GM12872 (cell line): Measurements from ENCODE around the gene SSRP1.

Experiments used
- TF ChIP-seq, protein P1 (sequence below): IDR thresholded peaks from 3 replicates; pipeline ENCODE4 v1.5.1; 2011; ENCODE audit warnings: low read depth, mild to moderate bottlenecking, low read length, moderate library complexity; ENCODE audit not compliant: insufficient read depth

SSRP1 gene

DNA sequence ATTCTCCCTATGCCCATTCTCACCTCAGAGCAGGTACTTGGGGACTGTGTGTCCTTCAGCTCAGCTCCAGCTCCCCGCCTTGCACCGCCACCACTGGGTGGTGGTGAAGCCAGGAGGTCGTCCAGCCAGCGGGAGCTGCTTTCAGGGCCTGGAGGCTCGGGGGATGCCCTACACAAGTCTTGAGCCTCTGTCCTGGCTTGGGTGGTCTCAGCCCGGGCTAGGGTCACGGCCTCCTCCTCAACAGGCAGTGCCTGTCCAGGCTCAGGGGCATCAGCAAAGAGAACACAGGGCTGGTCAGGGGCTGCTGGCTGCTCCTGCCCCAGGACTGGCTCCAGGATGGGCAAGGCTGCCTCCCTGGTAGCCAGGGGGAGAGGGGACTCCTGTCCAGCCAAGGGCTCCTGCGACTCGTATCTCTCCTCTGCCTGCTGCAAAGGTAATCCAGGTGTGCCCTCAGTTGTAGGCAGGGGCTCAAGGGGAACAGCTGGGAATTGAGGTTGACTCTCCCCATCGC, 23.1 kb downstream of the SSRP1 start:
- TF ChIP-seq, protein P1, sequence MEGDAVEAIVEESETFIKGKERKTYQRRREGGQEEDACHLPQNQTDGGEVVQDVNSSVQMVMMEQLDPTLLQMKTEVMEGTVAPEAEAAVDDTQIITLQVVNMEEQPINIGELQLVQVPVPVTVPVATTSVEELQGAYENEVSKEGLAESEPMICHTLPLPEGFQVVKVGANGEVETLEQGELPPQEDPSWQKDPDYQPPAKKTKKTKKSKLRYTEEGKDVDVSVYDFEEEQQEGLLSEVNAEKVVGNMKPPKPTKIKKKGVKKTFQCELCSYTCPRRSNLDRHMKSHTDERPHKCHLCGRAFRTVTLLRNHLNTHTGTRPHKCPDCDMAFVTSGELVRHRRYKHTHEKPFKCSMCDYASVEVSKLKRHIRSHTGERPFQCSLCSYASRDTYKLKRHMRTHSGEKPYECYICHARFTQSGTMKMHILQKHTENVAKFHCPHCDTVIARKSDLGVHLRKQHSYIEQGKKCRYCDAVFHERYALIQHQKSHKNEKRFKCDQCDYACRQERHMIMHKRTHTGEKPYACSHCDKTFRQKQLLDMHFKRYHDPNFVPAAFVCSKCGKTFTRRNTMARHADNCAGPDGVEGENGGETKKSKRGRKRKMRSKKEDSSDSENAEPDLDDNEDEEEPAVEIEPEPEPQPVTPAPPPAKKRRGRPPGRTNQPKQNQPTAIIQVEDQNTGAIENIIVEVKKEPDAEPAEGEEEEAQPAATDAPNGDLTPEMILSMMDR = no peak

DNA sequence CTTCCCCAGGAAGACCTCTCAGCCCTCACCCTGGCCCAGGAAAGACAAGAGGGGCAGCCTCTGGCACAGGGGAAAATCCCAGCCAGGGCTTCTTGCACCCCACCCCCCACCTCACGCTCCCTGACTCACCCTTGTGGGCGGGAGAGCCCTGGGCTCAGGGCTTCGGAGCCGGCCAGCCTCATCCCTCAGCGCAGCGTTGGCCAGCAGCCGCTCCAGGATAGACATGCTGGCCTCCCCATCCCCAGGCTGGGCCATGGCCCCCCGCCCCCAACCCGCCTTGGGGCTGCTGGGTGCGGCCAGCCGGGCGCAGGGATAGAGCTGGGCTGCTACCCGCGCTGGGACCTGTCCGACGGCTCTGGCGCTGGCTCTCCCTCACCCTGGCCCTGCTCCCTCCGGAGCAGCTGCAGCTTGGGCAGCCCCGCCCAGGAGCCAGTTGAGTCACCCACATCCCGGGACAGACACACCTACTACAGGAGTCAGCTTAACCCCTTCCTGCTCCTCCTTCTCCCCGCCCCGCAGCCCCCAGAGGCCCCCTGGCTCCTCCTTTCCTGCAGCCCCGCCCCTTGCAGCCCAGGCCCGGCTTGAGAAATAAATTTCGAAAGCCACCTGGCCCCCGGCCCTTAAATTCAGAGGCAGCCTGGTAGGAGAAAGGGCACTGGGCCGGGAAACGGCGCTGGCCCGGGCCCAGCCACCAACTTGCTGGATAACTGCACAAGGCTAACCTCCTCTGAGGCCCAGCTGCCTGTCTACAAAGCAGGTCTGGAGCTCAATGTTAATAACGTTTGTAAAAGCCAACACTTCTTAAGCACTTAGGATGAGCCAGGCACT, 24.4 kb downstream of the SSRP1 start:
- TF ChIP-seq, protein P1 = no peak

DNA sequence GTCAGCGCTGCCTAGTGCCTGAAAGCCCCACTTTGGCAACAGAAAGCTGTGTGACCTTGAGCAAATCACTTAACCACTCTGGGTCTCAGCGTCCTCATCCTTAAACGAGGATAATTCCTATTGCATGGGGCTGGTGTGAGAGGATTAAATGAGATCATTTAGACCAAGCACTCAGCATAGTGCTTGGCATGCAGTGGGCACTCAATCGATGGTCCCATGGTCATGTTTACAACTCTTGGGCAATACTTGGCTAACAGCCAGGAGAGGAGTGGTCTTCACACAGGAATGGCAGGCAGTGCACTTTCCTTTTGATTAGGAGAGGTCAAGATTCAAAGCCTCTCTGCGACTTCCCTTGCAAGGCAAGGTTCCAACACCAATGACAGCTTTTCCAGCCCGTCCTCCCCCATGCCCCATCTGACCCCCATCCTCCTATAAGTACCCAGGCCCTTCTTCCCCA, 25.0 kb downstream of the SSRP1 start:
- TF ChIP-seq, protein P1 = no peak

DNA sequence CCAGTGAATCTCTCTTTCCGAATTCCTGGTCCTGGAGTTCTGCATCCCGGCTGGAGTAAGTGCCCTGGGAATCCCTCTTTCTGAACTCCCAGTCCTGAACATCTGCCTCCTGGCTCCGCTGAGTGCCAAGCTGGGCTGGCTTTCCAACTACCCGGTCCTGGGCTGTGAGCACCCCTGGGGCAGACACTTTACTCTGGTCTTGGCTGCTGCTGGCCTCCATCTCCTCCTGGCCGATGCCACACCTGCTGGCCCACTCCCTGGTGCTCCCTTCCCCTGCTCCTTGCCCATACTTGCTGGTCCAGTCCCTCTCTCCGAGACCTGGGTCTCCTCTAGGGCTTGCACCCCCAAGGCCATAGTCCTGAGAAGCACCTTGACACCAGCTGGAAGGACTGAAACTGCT, 25.6 kb downstream of the SSRP1 start:
- TF ChIP-seq, protein P1 = no peak

DNA sequence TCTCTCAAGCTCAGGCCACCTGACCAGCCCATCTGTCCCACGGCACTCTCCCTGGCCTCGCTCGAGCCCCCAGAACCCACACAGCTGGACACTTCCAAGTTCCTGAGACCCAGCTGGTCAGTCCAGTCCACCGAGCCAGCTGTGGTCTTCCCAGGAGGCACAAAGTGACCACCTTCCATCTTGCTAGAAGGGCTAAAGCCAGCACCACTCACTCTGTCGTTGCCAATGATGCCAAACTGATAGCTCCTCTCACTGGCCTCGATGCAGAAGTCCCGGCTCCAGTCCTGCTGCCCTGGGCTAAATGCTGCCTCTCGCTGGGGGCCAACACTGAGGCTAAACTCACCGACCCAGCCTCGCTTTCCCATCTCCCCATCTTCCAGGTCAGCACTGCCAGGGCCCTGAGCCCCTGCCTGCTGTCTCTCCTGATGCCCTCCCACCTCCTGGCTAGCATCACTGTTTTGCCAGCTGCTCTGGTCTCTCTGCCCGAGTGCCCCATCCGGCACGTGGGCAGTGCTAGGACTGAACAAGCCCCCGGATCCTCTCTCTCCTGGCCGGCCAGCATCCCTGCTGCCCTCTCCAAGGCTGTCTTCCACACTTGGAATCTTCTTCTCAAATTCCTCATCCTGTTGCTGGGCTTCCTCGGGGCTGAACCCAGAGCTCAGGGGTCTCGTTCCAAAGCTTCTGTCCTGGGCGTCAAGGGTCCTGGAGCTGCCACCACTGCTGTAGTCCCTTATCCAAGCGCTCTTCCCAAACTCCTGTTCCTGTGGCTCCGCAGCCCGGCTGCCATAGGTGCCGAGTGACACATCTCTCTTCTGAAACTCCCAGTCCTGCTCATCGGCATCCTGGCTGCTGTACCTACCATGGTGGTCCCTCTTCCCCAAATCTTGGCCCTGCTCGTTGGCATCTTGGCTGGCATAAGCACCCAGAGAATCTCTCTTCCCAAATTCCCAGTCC, 26.3 kb downstream of the SSRP1 start:
- TF ChIP-seq, protein P1 = no peak

DNA sequence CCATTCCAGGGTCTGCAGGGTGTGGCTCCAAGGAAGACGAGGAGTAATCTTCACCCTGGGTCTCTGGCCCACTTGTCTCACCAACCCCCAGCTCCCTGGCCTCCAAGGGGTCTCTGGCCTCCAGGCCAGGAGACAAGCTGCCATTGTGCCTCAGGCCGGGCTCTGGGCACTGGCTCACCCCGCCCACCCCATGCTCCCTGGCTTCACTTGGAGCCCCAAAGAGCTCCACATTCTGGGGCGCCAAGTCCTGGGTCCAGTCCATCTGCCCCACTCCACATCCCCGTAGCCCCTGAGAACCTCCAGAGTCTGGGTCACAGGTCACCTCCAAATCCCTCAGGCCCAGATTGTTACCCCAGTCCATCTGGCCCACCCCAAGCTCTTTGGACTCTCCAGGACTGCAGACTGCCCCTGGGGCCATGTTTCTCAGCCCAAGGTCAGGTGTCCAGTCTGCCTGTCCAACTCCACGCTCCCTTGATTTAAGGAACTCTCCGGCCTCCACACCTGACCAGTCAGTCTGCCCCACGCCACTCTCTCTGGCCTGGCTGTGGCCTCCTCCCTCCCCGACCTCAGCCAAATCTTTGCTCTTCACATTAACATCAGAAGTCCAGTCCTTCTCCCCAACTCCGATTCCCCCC, 27.1 kb downstream of the SSRP1 start:
- TF ChIP-seq, protein P1 = no peak
